Immature natural killer cell (primary cell): ENCODE measurements around the gene HGF. TPM values are rescaled to one million over a fixed set of nuclear protein-coding genes. Genes with fewer than 3 reads are reported as not detected.
"Not testable (repeated sequence)": the region's sequence is repeated elsewhere in the genome, so short reads cannot be mapped to it uniquely, and the experiment has no call there.

ENCODE experiments used
- DNase-seq, 3 donors: peaks; one replicate each; pipeline ENCODE4 v3.0.0; 2022; ENCODE audit warnings: mixed read lengths in 1 of 3
- H3K27ac Mint-ChIP-seq, 6 donors: one replicate each; pipeline ENCODE4 v1.8.0; 2020; ENCODE audit warnings: mixed read lengths in 6 of 6, mild to moderate bottlenecking in 5 of 6, inconsistent platforms in 4 of 6, moderate library complexity in 3 of 6
- H3K27me3 Mint-ChIP-seq, 3 donors: one replicate each; pipeline ENCODE4 v1.8.0; 2020 to 2021; ENCODE audit warnings: low read depth in 3 of 3, mild to moderate bottlenecking in 3 of 3, mixed read lengths in 3 of 3, moderate library complexity in 3 of 3, inconsistent platforms in 1 of 3
- H3K36me3 Mint-ChIP-seq, 3 donors: one replicate each; pipeline ENCODE4 v1.8.0; 2020; ENCODE audit warnings: mixed read lengths in 3 of 3, inconsistent platforms in 2 of 3, mild to moderate bottlenecking in 2 of 3
- H3K4me1 Mint-ChIP-seq, 2 donors: one replicate each; pipeline ENCODE4 v1.8.0; 2020; ENCODE audit warnings: inconsistent platforms in 2 of 2, mild to moderate bottlenecking in 2 of 2, mixed read lengths in 2 of 2, moderate library complexity in 1 of 2
- H3K4me3 Mint-ChIP-seq, 5 donors: one replicate each; pipeline ENCODE4 v1.8.0; 2020; ENCODE audit warnings: mild to moderate bottlenecking in 5 of 5, mixed read lengths in 5 of 5, inconsistent platforms in 3 of 5, moderate library complexity in 3 of 5
- H3K9me3 Mint-ChIP-seq, 6 donors: one replicate each; pipeline ENCODE4 v1.8.0; 2020; ENCODE audit warnings: mild to moderate bottlenecking in 6 of 6, mixed read lengths in 6 of 6, inconsistent platforms in 4 of 6, moderate library complexity in 3 of 6
- polyA plus RNA-seq, 3 donors: library from polyadenylated mRNA; unstranded; fragments of 300-500 nt; fragmentation: Illumina TruSeq; gene quantifications; one replicate each; pipeline ENCODE4 v1.2.3, GENCODE V29; 2021

The HGF gene
- polyA plus RNA-seq, 3 donors from 2014 or later, result not detected

GRCh38 chr7:81722250-81722649 lies 47.6 kb downstream of the HGF start:
- not testable (repeated sequence) for H3K27ac Mint-ChIP-seq, H3K27me3 Mint-ChIP-seq, H3K4me3 Mint-ChIP-seq, H3K36me3 Mint-ChIP-seq, H3K4me1 Mint-ChIP-seq, DNase-seq
- peaks cover 0 to 15% (median 5%) of the 10 kb centered on the region in 6 donors for H3K9me3 Mint-ChIP-seq

- Mint-ChIP-seq H3K4me3 (no peak overlapping the region), H3K36me3 (no peaks in the 10 kb centered on the region), H3K27me3 (no peaks in the 10 kb centered on the region), H3K4me1 (no peaks in the 10 kb centered on the region), H3K9me3 (peaks cover 0 to 15% (median 7%) of the 10 kb centered on the region in 6 donors), H3K27ac (no peak overlapping the region)
- no peak for DNase-seq
Measured at GRCh38 chr7:81721437-81721836, 48.4 kb downstream of the HGF start.

DNA sequence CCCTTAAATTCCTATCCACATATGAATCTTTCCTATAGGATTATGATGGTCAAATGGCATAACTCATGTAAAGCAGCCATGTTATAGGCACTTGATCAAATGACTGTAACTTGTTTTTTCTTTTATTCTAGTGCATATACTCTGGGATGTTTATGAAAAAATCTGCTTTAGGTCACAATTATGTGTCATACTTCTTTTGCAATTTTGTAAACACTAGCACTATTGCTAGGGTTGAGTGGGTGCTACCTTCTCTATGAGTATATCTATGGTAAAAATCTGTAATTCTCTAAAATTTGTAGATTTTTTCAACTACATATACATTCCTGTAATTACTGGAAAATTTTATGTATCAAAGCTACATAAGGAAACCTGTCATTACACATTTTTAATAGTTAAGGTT lies 50.0 kb downstream of the HGF start:
- Mint-ChIP-seq H3K36me3 (no peaks in the 10 kb centered on the region), H3K9me3 (peaks cover 0 to 15% (median 6%) of the 10 kb centered on the region in 6 donors), H3K27ac (no peak overlapping the region), H3K4me3 (no peak overlapping the region), H3K27me3 (no peaks in the 10 kb centered on the region), H3K4me1 (no peaks in the 10 kb centered on the region)
- DNase-seq, result no peak

DNA sequence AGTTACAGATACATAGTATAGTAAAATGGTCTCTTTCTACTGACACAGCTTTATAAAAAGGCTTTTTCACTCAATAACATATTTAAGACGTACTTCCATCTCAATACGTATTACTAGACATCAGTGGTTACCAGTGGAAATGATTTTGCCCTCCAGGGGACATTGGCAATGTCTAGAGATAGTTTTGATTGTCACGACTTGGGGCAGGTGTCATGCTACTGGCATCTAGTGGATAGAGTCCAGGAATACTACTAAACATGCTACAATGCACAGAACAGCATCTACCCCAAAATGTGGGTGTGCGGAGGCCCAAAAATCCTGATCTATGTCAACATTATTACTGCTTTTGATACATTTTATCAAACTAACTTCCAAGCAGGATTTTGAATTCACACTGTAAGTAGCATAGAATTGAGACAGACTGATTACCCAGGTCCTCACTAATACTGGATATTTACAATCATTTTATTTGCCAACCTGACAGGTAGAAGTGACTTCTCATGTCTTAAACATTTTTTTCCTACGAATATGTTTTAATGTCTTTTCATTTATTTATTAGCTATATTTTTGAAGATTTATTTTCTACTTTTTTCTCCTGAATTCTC lies 53.8 kb downstream of the HGF start:
- DNase-seq, result no peak
- no peaks in the 10 kb centered on the region for H3K36me3 Mint-ChIP-seq
- no peaks in the 10 kb centered on the region for H3K4me1 Mint-ChIP-seq
- H3K27ac Mint-ChIP-seq, result no peak overlapping the region
- peaks cover 0 to 12% (median 8%) of the 10 kb centered on the region in 6 donors for H3K9me3 Mint-ChIP-seq
- H3K27me3 Mint-ChIP-seq, result peaks cover 0 to 2% (median 0%) of the 10 kb centered on the region in 3 donors
- no peak overlapping the region for H3K4me3 Mint-ChIP-seq

- no peak for DNase-seq
- Mint-ChIP-seq H3K9me3 (peaks cover 0 to 19% (median 9%) of the 10 kb centered on the region in 6 donors), H3K36me3 (no peaks in the 10 kb centered on the region), H3K4me1 (no peaks in the 10 kb centered on the region), H3K4me3 (no peak overlapping the region), H3K27ac (no peak overlapping the region), H3K27me3 (peaks cover 0 to 2% (median 0%) of the 10 kb centered on the region in 3 donors)
Measured at GRCh38 chr7:81714306-81714705, 55.5 kb downstream of the HGF start.

DNA sequence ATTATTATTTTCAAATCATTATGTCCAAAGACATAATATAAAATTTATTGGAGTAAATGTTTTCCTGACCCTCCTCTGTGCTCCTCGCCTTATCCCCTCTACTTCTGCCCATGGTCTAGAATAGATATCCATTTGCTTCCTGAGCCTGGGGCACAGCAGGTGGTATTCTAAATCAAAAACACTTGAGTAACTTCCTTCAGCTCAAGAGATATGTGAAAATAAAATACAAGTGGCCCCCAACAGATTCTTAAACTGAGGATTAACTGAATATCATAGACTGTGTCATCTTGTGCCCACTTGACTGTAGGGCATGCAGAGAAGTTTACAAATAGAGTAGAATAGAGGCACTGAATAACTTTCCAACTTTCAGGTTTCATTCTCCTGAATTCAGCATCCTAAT lies 59.1 kb downstream of the HGF start:
- Mint-ChIP-seq H3K27me3 (peaks cover 0 to 2% (median 0%) of the 10 kb centered on the region in 3 donors), H3K9me3 (peaks cover 0 to 30% (median 10%) of the 10 kb centered on the region in 6 donors), H3K36me3 (no peaks in the 10 kb centered on the region), H3K27ac (no peak overlapping the region), H3K4me1 (no peaks in the 10 kb centered on the region), H3K4me3 (no peak overlapping the region)
- no peak for DNase-seq

- Mint-ChIP-seq H3K4me1 (no peaks in the 10 kb centered on the region), H3K36me3 (no peaks in the 10 kb centered on the region), H3K9me3 (peaks cover 0 to 30% (median 10%) of the 10 kb centered on the region in 6 donors), H3K27me3 (peaks cover 0 to 2% (median 0%) of the 10 kb centered on the region in 3 donors), H3K27ac (no peak overlapping the region), H3K4me3 (no peak overlapping the region)
- DNase-seq, result no peak
Measured at GRCh38 chr7:81709836-81710235, 60.0 kb downstream of the HGF start.

DNA sequence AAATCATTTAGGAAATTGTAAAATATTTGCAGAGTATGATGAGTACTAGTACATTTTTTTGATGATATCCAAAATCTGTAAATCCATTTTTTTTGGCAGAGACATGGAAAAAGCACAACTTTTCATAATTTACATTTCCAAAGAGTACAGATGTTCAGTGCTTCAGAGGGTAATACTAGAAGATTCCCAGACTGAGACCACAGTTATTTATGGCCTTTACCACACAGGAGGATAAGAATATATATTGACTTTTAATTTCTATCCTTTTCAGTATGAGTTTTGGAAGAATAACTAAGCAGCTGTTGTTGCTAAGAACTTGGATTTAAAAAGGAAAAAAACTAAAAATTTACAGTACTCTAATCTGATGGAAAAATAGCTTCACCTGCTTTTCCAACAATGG lies 61.9 kb downstream of the HGF start:
- Mint-ChIP-seq H3K4me1 (no peaks in the 10 kb centered on the region), H3K4me3 (no peak overlapping the region)
- DNase-seq, result no peak

GRCh38 chr7:81707196-81707595 lies 62.7 kb downstream of the HGF start:
- DNase-seq, result no peak
- Mint-ChIP-seq H3K27me3 (no peaks in the 10 kb centered on the region), H3K9me3 (peaks cover 0 to 36% (median 10%) of the 10 kb centered on the region in 6 donors), H3K36me3 (no peaks in the 10 kb centered on the region), H3K4me3 (no peak overlapping the region), H3K4me1 (no peaks in the 10 kb centered on the region), H3K27ac (no peak overlapping the region)

More for the DNA sequence above, 61.9 kb downstream of the HGF start:
- Mint-ChIP-seq H3K27me3 (no peaks in the 10 kb centered on the region), H3K9me3 (peaks cover 0 to 34% (median 11%) of the 10 kb centered on the region in 6 donors), H3K27ac (no peak overlapping the region), H3K36me3 (no peaks in the 10 kb centered on the region)

DNA sequence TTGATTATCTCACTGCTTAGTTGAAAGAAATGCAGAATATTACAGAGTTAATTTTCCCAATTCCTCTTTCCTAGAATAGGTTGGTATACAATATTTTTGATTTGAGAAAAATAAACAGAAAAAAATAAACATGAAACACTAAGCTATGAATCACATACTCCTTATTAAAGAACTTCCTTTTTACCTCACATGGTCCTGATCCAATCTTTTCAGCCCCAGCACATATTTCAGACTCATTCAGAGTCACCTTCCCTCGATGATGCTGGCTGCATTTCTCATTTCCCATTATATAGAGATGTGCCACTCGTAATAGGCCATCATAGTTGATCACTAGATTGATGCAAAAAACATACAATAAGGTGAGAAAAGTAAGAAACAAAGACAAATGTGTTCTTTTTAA lies 64.6 kb downstream of the HGF start:
- H3K27ac Mint-ChIP-seq, result no peak overlapping the region
- peaks cover 0 to 36% (median 7%) of the 10 kb centered on the region in 6 donors for H3K9me3 Mint-ChIP-seq
- H3K4me1 Mint-ChIP-seq, result no peaks in the 10 kb centered on the region
- no peaks in the 10 kb centered on the region for H3K27me3 Mint-ChIP-seq
- H3K36me3 Mint-ChIP-seq, result no peaks in the 10 kb centered on the region
- no peak for DNase-seq
- no peak overlapping the region for H3K4me3 Mint-ChIP-seq

GRCh38 chr7:81704595-81704994 lies 65.3 kb downstream of the HGF start:
- Mint-ChIP-seq H3K9me3 (peaks cover 0 to 36% (median 5%) of the 10 kb centered on the region in 6 donors), H3K4me1 (no peaks in the 10 kb centered on the region), H3K27ac (no peak overlapping the region), H3K4me3 (no peak overlapping the region), H3K27me3 (no peaks in the 10 kb centered on the region), H3K36me3 (no peaks in the 10 kb centered on the region)
- DNase-seq, result no peak

DNA sequence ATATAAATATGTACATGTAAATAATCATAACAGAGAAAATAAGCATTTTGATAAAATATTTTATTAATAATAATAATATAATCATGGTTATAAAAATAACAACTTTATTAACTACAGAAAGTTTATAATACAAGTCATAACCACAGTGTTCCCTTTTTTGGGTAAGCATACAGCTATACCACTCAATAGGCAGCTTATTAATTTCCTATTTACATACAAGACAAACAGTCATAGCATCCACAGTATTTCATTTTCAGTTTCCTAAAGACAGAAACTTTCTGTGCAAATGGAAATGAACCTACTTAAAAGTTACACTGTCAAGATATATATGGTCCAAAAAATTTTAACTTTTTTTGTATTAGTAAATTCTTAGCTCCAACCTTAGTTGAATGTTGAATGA lies 70.9 kb downstream of the HGF start:
- Mint-ChIP-seq H3K36me3 (no peaks in the 10 kb centered on the region), H3K4me3 (no peak overlapping the region), H3K27ac (no peak overlapping the region), H3K9me3 (peaks cover 0 to 45% (median 2%) of the 10 kb centered on the region in 6 donors), H3K4me1 (no peaks in the 10 kb centered on the region), H3K27me3 (no peaks in the 10 kb centered on the region)
- no peak for DNase-seq

- Mint-ChIP-seq H3K36me3 (no peaks in the 10 kb centered on the region), H3K4me3 (no peak overlapping the region), H3K27ac (no peak overlapping the region), H3K9me3 (peaks cover 3 to 48% (median 4%) of the 10 kb centered on the region in 6 donors), H3K4me1 (no peaks in the 10 kb centered on the region), H3K27me3 (peaks cover 0 to 1% (median 0%) of the 10 kb centered on the region in 3 donors)
- DNase-seq, result no peak
Measured at GRCh38 chr7:81694711-81695110, 75.1 kb downstream of the HGF start.

GRCh38 chr7:81693894-81694293 lies 76.0 kb downstream of the HGF start:
- Mint-ChIP-seq H3K4me3 (no peak overlapping the region), H3K27ac (no peak overlapping the region), H3K36me3 (peaks cover 0 to under 1% (median 0%) of the 10 kb centered on the region in 3 donors), H3K27me3 (peaks cover 0 to 1% (median 0%) of the 10 kb centered on the region in 3 donors), H3K9me3 (peaks cover 4 to 53% (median 9%) of the 10 kb centered on the region in 6 donors), H3K4me1 (no peaks in the 10 kb centered on the region)
- DNase-seq, result no peak

GRCh38 chr7:81693080-81693479 lies 76.8 kb downstream of the HGF start:
- H3K27ac Mint-ChIP-seq, result no peak overlapping the region
- no peaks in the 10 kb centered on the region for H3K4me1 Mint-ChIP-seq
- no peak for DNase-seq
- H3K36me3 Mint-ChIP-seq, result peaks cover 0 to 3% (median 0%) of the 10 kb centered on the region in 3 donors
- H3K4me3 Mint-ChIP-seq, result no peak overlapping the region
- H3K9me3 Mint-ChIP-seq, result peaks cover 4 to 55% (median 15%) of the 10 kb centered on the region in 6 donors
- H3K27me3 Mint-ChIP-seq, result peaks cover 0 to 1% (median 0%) of the 10 kb centered on the region in 3 donors
